NT2/D1 (cell line): Measurements from ENCODE around the gene CAPN15.

Source experiments
- SUZ12 ChIP-seq: IDR thresholded peaks from 2 replicates; pipeline ENCODE4 v1.6.1; 2011; ENCODE audit not compliant: insufficient read length, insufficient read depth; ENCODE audit errors: extremely low read depth
- YY1 ChIP-seq: IDR thresholded peaks from 2 replicates; pipeline ENCODE4 v1.6.1; 2011; ENCODE audit not compliant: insufficient read length, insufficient read depth
- ZNF274 ChIP-seq: IDR thresholded peaks from 2 replicates; pipeline ENCODE4 v1.6.1; 2011; ENCODE audit warnings: mild to moderate bottlenecking, low read depth, low read length

GRCh38 chr16:595942-596735 is 68.6 kb downstream of the CAPN15 start:
- TF ChIP-seq ZNF274 (no peak), SUZ12 (no peak), YY1 (no peak)
